ENCODE measurements around the gene UNC13D. TPM values are rescaled to one million over a fixed set of nuclear protein-coding genes. Genes with fewer than 3 reads are reported as not detected.

UNC13D gene
- total and polyA plus RNA-seq, 2 of the 4 experiments (the other 2 are of a cell fraction), result under 0.01 to 0.31 TPM

- Histone ChIP-seq H3K9me3 (ENCODE audit: control insufficient read depth, insufficient read depth, low read length) (no peaks in the 10 kb centered on the region), H2AK5ac (ENCODE audit: low read depth, low read length) (peak overlapping the region; percentile 86), H3K14ac (replicated peaks; ENCODE audit: low read depth, low read length) (peak overlapping the region; percentile 63), H3K4me2 (ENCODE audit: low read depth, low read length) (no peak overlapping the region), H4K91ac (ENCODE audit: insufficient read depth, low read depth, low read length) (peak overlapping the region; percentile 66), H4K20me1 (ENCODE audit: insufficient read depth, low read length) (peaks cover 7% of the 10 kb centered on the region), H3K23ac (ENCODE audit: low read depth, low read length) (no peak overlapping the region; the same call in 1 of the 2 replicates), H4K8ac (ENCODE audit: low read depth in 2 of 2, low read length in 2 of 2) (peak overlapping the region; percentile 4 to 83; a peak in 3 of 4 replicates), H2BK120ac (ENCODE audit: low read depth, low read length) (peak overlapping the region; percentile 88), H3K4ac (ENCODE audit: low read depth, low read length) (peak overlapping the region; percentile 85), H3K9ac (ENCODE audit: low read depth, low read length) (no peak overlapping the region), H2AK9ac (replicated peaks; ENCODE audit: low read depth, low read length, poor library complexity) (peak overlapping the region; percentile 98), H2AFZ (replicated peaks; ENCODE audit: low read length, poor library complexity) (peak overlapping the region; percentile 88), H3K79me1 (ENCODE audit: low read depth in 1 of 2, low read length in 2 of 2) (0 out of 4 replicates have a peak, but pooled peaks cover 0 to 2% of the 10 kb centered on the region in 2 experiments), H4K5ac (ENCODE audit: low read depth, low read length) (no peak overlapping the region), H3K18ac (ENCODE audit: low read depth, low read length) (no peak overlapping the region), H3K56ac (ENCODE audit: extremely low read depth, insufficient read depth, low read length) (no peak overlapping the region), H3K36me3 (ENCODE audit: control insufficient read depth, insufficient read depth, low read length) (peaks cover 40% of the 10 kb centered on the region), H3K9me1 (ENCODE audit: insufficient read depth, low read length) (0 out of 2 replicates have a peak, but pooled peaks cover 4% of the 10 kb centered on the region), H2BK20ac (ENCODE audit: low read depth, low read length) (no peak overlapping the region; the same call in 1 of the 2 replicates), H3K4me1 (ENCODE audit: control insufficient read depth, insufficient read depth, low read length) (peaks cover 6% of the 10 kb centered on the region), H3K27ac (ENCODE audit: insufficient read depth, low read length) (peak overlapping the region; percentile 26), H3K4me3 (ENCODE audit: insufficient read depth, low read depth, low read length) (no peak overlapping the region), H2BK5ac (ENCODE audit: low read depth, low read length, poor library complexity, severe bottlenecking) (peak overlapping the region; percentile 82), H3K27me3 (ENCODE audit: control insufficient read depth, insufficient read depth, low read length) (no peaks in the 10 kb centered on the region), H2BK15ac (ENCODE audit: low read depth, low read length) (no peak overlapping the region; the same call in 2 of the 3 replicates)
- TF ChIP-seq SMC3 (IDR thresholded peaks at IDR 0.05; ENCODE audit: low read depth, low read length), result 0 out of 2 replicates have a peak, but pooled peaks have one; percentile 32
- no peak for TF ChIP-seq FOS (IDR thresholded peaks at IDR 0.05; ENCODE audit: low read depth, low read length)
- TF ChIP-seq RFX5 (IDR thresholded peaks at IDR 0.05; ENCODE audit: low read depth, low read length), result no peak
- peak; percentile 62 for TF ChIP-seq CTCF (conservative IDR thresholded peaks at IDR 0.05; ENCODE audit: low read depth, low read length)
- peak; percentile 85 for TF ChIP-seq BHLHE40 (IDR thresholded peaks at IDR 0.05; ENCODE audit: low read depth, low read length)
- no peak for TF ChIP-seq MAFK (IDR thresholded peaks at IDR 0.05; ENCODE audit: low read depth, low read length)
- TF ChIP-seq USF2 (IDR thresholded peaks at IDR 0.05; ENCODE audit: low read depth, low read length), result peak; percentile 84
- TF ChIP-seq RAD21 (IDR thresholded peaks at IDR 0.05; ENCODE audit: low read length), result peak; percentile 45
- dilution Hi-C loops (cut with HindIII; ENCODE audit: low sequenced_read_pairs, unreplicated experiment) (no loop called here), intact Hi-C loops (cut with micrococcal nuclease) (no loop called here), in situ Hi-C loops (cut with MboI; ENCODE audit: low sequenced_read_pairs) (no loop called here)
- WGBS, 2 experiments (ENCODE audit: extremely low coverage in 2 of 2, insufficient read length in 1 of 2), result 48% methylated on average over 10 of the region's 21 CpGs; no CpG with 5 or more reads in 1 of the 2 experiments
- ChIA-PET POLR2A (ENCODE audit: unreplicated experiment) (no interaction called here), CTCF (no interaction called here)
- DNase-seq (peak; percentile 73), ATAC-seq (ENCODE audit: low read depth) (peak; percentile 95)
- BruUV-seq (replicated peaks), result no TSS peak
These were observed 981 bp upstream of the UNC13D start for GRCh38 chr17:75845058-75845711.

Data from IMR-90 (cell line).